Ovary (tissue), 3 donors: Measurements from ENCODE around the gene ATP13A5.

Experiments
- CTCF ChIP-seq, 3 donors: fragments of 450-650 bp in 2 of 3; fragments of 200-600 bp in 1 of 3; IDR thresholded peaks; one replicate each; pipeline versions ENCODE4 v1.5.1 to v1.8.0; 2016 to 2022; ENCODE audit warnings: antibody characterized with exemption in 3 of 3, mild to moderate bottlenecking in 1 of 3
- POLR2A ChIP-seq: fragments of 450-650 bp; IDR thresholded peaks from one replicate; pipeline ENCODE4 v1.6.1; 2017; ENCODE audit warnings: antibody characterized with exemption, mild to moderate bottlenecking, moderate library complexity
- donor health status: DM: no; HTN: no; CAD: no.

GRCh38 chr3:193375614-193376013 is 2.9 kb downstream of the ATP13A5 start:
- TF ChIP-seq CTCF (IDR thresholded peaks at IDR 0.05) (no peak), POLR2A (no peak)
